IMR-90 (cell line): ENCODE measurements around the gene MTMR2. TPM values are rescaled to one million over a fixed set of nuclear protein-coding genes. Genes with fewer than 3 reads are reported as not detected.

Experiments used
- ATAC-seq: fragments of 200-7000 bp; cut with Tn5 transposase; 2 replicates; pipeline ENCODE4 v1.9.1; 2020; ENCODE audit warnings: low read depth, mild to moderate bottlenecking, moderate library complexity
- BruUV-seq: library from RNA; stranded (reverse); fragments of 400-500 nt; replicated peaks from 2 replicates; lab custom pipeline; 2021; lab: Mats Ljungman, UMichigan
- CTCF ChIA-PET: fragments of 300-600 bp; formaldehyde crosslinking; extraction: SDS; loops from one replicate; lab custom pipeline; 2021; ENCODE audit warnings: antibody characterized with exemption; lab: Yijun Ruan, JAX
- POLR2A ChIA-PET: fragments of 300-600 bp; sonication (Branson Sonifier 250); formaldehyde crosslinking; loops from one replicate; lab custom pipeline; 2022; ENCODE audit warnings: antibody characterized with exemption; ENCODE audit not compliant: unreplicated experiment; lab: Charles Lee
- DNase-seq: peaks from one replicate; pipeline ENCODE4 v3.0.0; 2013
- H2AFZ ChIP-seq: replicated peaks from 2 replicates; pipeline ENCODE3; 2013; ENCODE audit warnings: low read length, mild to moderate bottlenecking; ENCODE audit not compliant: poor library complexity
- H2AK5ac ChIP-seq: 2 replicates; pipeline ENCODE4 v1.6.1; 2013; ENCODE audit warnings: low read depth, low read length, inconsistent platforms
- H2AK9ac ChIP-seq: replicated peaks from 2 replicates; pipeline ENCODE3; 2013; ENCODE audit warnings: mild to moderate bottlenecking, low read depth, low read length, moderate library complexity; ENCODE audit not compliant: poor library complexity
- H2BK120ac ChIP-seq: 2 replicates; pipeline ENCODE4 v1.6.1; 2013; ENCODE audit warnings: low read depth, low read length, inconsistent platforms
- H2BK15ac ChIP-seq: 3 replicates; pipeline ENCODE4 v1.6.1; 2013; ENCODE audit warnings: low read depth, low read length, inconsistent platforms
- H2BK20ac ChIP-seq: 2 replicates; pipeline ENCODE4 v1.6.1; 2013; ENCODE audit warnings: low read depth, mild to moderate bottlenecking, inconsistent platforms, low read length, moderate library complexity
- H2BK5ac ChIP-seq: 2 replicates; pipeline ENCODE4 v1.6.1; 2013; ENCODE audit warnings: mild to moderate bottlenecking, low read depth, low read length, inconsistent platforms; ENCODE audit not compliant: poor library complexity, severe bottlenecking
- H3K14ac ChIP-seq: replicated peaks from 2 replicates; pipeline ENCODE4 v1.6.1; 2013; ENCODE audit warnings: low read depth, low read length, inconsistent platforms
- H3K18ac ChIP-seq: 2 replicates; pipeline ENCODE4 v1.6.1; 2013; ENCODE audit warnings: low read depth, low read length, control low read depth
- H3K23ac ChIP-seq: 2 replicates; pipeline ENCODE4 v1.6.1; 2013; ENCODE audit warnings: low read depth, low read length, inconsistent platforms
- H3K27ac ChIP-seq: 2 replicates; pipeline ENCODE4 v1.5.1; 2013; ENCODE audit warnings: mild to moderate bottlenecking, control low read depth, low read length; ENCODE audit not compliant: insufficient read depth
- H3K27me3 ChIP-seq: 2 replicates; pipeline ENCODE4 v1.6.1; 2013; ENCODE audit warnings: low read length; ENCODE audit not compliant: control insufficient read depth, insufficient read depth
- H3K36me3 ChIP-seq: 2 replicates; pipeline ENCODE4 v1.6.1; 2013; ENCODE audit warnings: low read length, mixed read lengths; ENCODE audit not compliant: control insufficient read depth, insufficient read depth
- H3K4ac ChIP-seq: 2 replicates; pipeline ENCODE4 v1.6.1; 2013; ENCODE audit warnings: low read depth, low read length, inconsistent platforms
- H3K4me1 ChIP-seq: 2 replicates; pipeline ENCODE4 v1.6.1; 2013; ENCODE audit warnings: low read length, mixed read lengths; ENCODE audit not compliant: control insufficient read depth, insufficient read depth
- H3K4me2 ChIP-seq: 2 replicates; pipeline ENCODE4 v1.6.1; 2013; ENCODE audit warnings: low read depth, mild to moderate bottlenecking, control low read depth, low read length, moderate library complexity
- H3K4me3 ChIP-seq: 2 replicates; pipeline ENCODE4 v1.5.1; 2013; ENCODE audit warnings: low read depth, mild to moderate bottlenecking, control low read depth, low read length, moderate library complexity; ENCODE audit not compliant: insufficient read depth
- H3K56ac ChIP-seq: 2 replicates; pipeline ENCODE4 v1.6.1; 2013; ENCODE audit warnings: low read length, inconsistent platforms; ENCODE audit not compliant: insufficient read depth; ENCODE audit errors: extremely low read depth
- H3K79me1 ChIP-seq, 2 experiments: 2 replicates each; pipeline ENCODE4 v1.6.1; 2013; ENCODE audit warnings: low read length in 2 of 2, inconsistent platforms in 1 of 2, low read depth in 1 of 2
- H3K9ac ChIP-seq: 2 replicates; pipeline ENCODE4 v1.6.1; 2013; ENCODE audit warnings: low read depth, low read length, control low read depth
- H3K9me1 ChIP-seq: 2 replicates; pipeline ENCODE4 v1.6.1; 2013; ENCODE audit warnings: low read length, inconsistent platforms; ENCODE audit not compliant: insufficient read depth
- H3K9me3 ChIP-seq: 2 replicates; pipeline ENCODE4 v1.6.1; 2013; ENCODE audit warnings: low read length; ENCODE audit not compliant: control insufficient read depth, insufficient read depth
- H4K20me1 ChIP-seq: 2 replicates; pipeline ENCODE4 v1.6.1; 2013; ENCODE audit warnings: low read length, inconsistent platforms; ENCODE audit not compliant: insufficient read depth
- H4K5ac ChIP-seq: 2 replicates; pipeline ENCODE4 v1.6.1; 2013; ENCODE audit warnings: mild to moderate bottlenecking, low read depth, low read length, control low read depth
- H4K8ac ChIP-seq, 2 experiments: 2 replicates each; pipeline ENCODE4 v1.6.1; 2013; ENCODE audit warnings: low read depth in 2 of 2, low read length in 2 of 2, control low read depth in 1 of 2, inconsistent platforms in 1 of 2
- H4K91ac ChIP-seq: 2 replicates; pipeline ENCODE4 v1.6.1; 2013; ENCODE audit warnings: low read depth, low read length, inconsistent platforms; ENCODE audit not compliant: insufficient read depth
- MAZ ChIP-seq: IDR thresholded peaks from 2 replicates; pipeline ENCODE4 v1.6.1; 2012; ENCODE audit warnings: low read depth, mild to moderate bottlenecking, low read length, improper control_type of control experiment, moderate library complexity, borderline replicate concordance
- SMC3 ChIP-seq: fragments of 150-350 bp; IDR thresholded peaks from 2 replicates; pipeline ENCODE4 v1.6.1; 2016; ENCODE audit warnings: low read depth, mild to moderate bottlenecking, antibody characterized with exemption, low read length, moderate library complexity
- WGBS, 2 experiments: methylation state at CpG; one replicate each; pipeline versions ENCODE4 v1.1.5 to v1.1.7; 2013; ENCODE audit warnings: missing lambda C conversion rate in 2 of 2; ENCODE audit not compliant: insufficient read length in 1 of 2; ENCODE audit errors: extremely low coverage in 2 of 2; 5-methylcytosine and 5-hydroxymethylcytosine counted together
- dilution Hi-C: fragments of 300-500 bp; cut with HindIII; formaldehyde crosslinking; loops from one replicate; pipeline ENCODE4 v1.14.3; 2018; ENCODE audit warnings: low sequenced_read_pairs; ENCODE audit not compliant: unreplicated experiment
- in situ Hi-C: fragments of 300-500 bp; cut with MboI; formaldehyde crosslinking; loops from 3 replicates; pipeline ENCODE4 v1.14.3; 2019; ENCODE audit warnings: low sequenced_read_pairs, inconsistent platforms, mixed read lengths
- intact Hi-C: fragments of 100-400 bp; cut with micrococcal nuclease; formaldehyde crosslinking; loops from 2 replicates; pipeline ENCODE4 v1.10.0; 2022
- polyA plus RNA-seq, 3 experiments: library from polyadenylated mRNA; depleted of rRNA; stranded (reverse); fragments of >200 nt; gene quantifications; 2 replicates each; pipeline ENCODE4 v1.2.3, GENCODE V29; 2012; ENCODE audit warnings: low replicate concordance in 1 of 3
- total RNA-seq: library from RNA; depleted of rRNA; stranded (reverse); fragments of >200 nt; gene quantifications from 2 replicates; pipeline ENCODE4 v1.2.3, GENCODE V29; 2012
- TF ChIP-seq, protein P1 (sequence below): fragments of 150-350 bp; IDR thresholded peaks from 2 replicates; pipeline ENCODE4 v1.6.1; 2017; ENCODE audit warnings: mild to moderate bottlenecking, antibody characterized with exemption, low read length, low read depth
- TF ChIP-seq, protein P2 (sequence below): conservative IDR thresholded peaks from 2 replicates; pipeline ENCODE4 v1.5.1; 2012; ENCODE audit warnings: mild to moderate bottlenecking, low read depth, low read length, improper control_type of control experiment

MTMR2 gene
- total and polyA plus RNA-seq, 2 of the 4 experiments (the other 2 are of a cell fraction), result 16.6 to 30.6 TPM

DNA sequence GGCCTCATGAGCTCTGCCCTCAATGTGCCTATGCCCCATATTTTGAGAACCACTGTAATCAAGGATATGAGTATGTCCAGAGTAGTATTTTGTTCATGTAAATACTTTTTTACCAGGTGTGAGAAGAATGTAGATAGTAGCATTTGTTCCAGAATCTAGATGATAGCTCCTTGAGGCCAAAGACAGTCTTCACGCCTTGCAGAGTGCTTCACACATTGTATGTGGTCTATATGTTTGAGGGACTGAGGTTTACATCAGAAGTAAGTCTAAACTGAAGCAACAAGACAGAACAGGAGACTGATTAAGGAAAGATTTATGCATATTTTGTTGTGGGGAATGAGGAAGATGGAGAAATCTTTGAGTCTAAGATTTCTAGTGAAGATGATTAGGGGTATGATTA is 121.1 kb downstream of the MTMR2 start:
- dilution Hi-C loops, result no loop called here
- ATAC-seq (no peak), DNase-seq (no peak)
- H3K79me1 ChIP-seq, result peaks cover 3 to 17% of the 10 kb centered on the region in 2 experiments; a peak in 3 of 4 replicates
- BruUV-seq, result no TSS peak
- H3K56ac ChIP-seq, result no peak overlapping the region
- no peak overlapping the region for H2AK5ac ChIP-seq
- intact Hi-C loops, result no loop called here
- no peak overlapping the region for H4K8ac ChIP-seq
- no peak overlapping the region for H2BK15ac ChIP-seq
- no peak overlapping the region for H2BK5ac ChIP-seq
- H3K27me3 ChIP-seq, result no peaks in the 10 kb centered on the region
- no CpG with 5 or more reads among the region's 1 CpG for WGBS, 2 experiments
- no peak overlapping the region for H3K4ac ChIP-seq
- CTCF ChIA-PET, result no interaction called here
- H3K9ac ChIP-seq, result no peak overlapping the region
- H4K20me1 ChIP-seq, result no peaks in the 10 kb centered on the region
- POLR2A ChIA-PET, result no interaction called here
- no peak overlapping the region for H2BK20ac ChIP-seq
- H2BK120ac ChIP-seq, result no peak overlapping the region
- no peak overlapping the region for H3K14ac ChIP-seq
- no peaks in the 10 kb centered on the region for H3K9me1 ChIP-seq
- no peaks in the 10 kb centered on the region for H3K9me3 ChIP-seq
- H3K4me3 ChIP-seq, result no peak overlapping the region
- TF ChIP-seq SMC3, result no peak
- TF ChIP-seq, protein P1, sequence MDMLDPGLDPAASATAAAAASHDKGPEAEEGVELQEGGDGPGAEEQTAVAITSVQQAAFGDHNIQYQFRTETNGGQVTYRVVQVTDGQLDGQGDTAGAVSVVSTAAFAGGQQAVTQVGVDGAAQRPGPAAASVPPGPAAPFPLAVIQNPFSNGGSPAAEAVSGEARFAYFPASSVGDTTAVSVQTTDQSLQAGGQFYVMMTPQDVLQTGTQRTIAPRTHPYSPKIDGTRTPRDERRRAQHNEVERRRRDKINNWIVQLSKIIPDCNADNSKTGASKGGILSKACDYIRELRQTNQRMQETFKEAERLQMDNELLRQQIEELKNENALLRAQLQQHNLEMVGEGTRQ, result no peak
- TF ChIP-seq, protein P2, sequence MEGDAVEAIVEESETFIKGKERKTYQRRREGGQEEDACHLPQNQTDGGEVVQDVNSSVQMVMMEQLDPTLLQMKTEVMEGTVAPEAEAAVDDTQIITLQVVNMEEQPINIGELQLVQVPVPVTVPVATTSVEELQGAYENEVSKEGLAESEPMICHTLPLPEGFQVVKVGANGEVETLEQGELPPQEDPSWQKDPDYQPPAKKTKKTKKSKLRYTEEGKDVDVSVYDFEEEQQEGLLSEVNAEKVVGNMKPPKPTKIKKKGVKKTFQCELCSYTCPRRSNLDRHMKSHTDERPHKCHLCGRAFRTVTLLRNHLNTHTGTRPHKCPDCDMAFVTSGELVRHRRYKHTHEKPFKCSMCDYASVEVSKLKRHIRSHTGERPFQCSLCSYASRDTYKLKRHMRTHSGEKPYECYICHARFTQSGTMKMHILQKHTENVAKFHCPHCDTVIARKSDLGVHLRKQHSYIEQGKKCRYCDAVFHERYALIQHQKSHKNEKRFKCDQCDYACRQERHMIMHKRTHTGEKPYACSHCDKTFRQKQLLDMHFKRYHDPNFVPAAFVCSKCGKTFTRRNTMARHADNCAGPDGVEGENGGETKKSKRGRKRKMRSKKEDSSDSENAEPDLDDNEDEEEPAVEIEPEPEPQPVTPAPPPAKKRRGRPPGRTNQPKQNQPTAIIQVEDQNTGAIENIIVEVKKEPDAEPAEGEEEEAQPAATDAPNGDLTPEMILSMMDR, result no peak
- no peak for TF ChIP-seq MAZ
- H3K4me2 ChIP-seq, result no peak overlapping the region
- no peak overlapping the region for H2AFZ ChIP-seq
- H2AK9ac ChIP-seq, result no peak overlapping the region
- no peaks in the 10 kb centered on the region for H3K4me1 ChIP-seq
- H3K23ac ChIP-seq, result no peak overlapping the region
- no peak overlapping the region for H3K27ac ChIP-seq
- H4K91ac ChIP-seq, result no peak overlapping the region
- no peak overlapping the region for H4K5ac ChIP-seq
- H3K36me3 ChIP-seq, result peaks cover 15% of the 10 kb centered on the region
- no peak overlapping the region for H3K18ac ChIP-seq
- in situ Hi-C loops, result no loop called here
